Neural cell (in vitro differentiated cells): ENCODE data around the gene GSS. TPM values are rescaled to one million over a fixed set of nuclear protein-coding genes. Genes with fewer than 3 reads are reported as not detected.

Experiments used
- H2AFZ ChIP-seq: fragments of 200-600, 300-800 bp; sonication (generic), shearing (Covaris generic); 2 replicates; pipeline ENCODE4 v1.6.0; 2014; ENCODE audit warnings: low read depth, mild to moderate bottlenecking, antibody characterized with exemption, low read length, moderate library complexity
- H3F3A ChIP-seq: fragments of 200-600 bp; shearing (Covaris generic); 2 replicates; pipeline ENCODE4 v1.6.1; 2016; ENCODE audit warnings: mild to moderate bottlenecking, moderate library complexity, mixed read lengths, antibody characterized with exemption, low read length; ENCODE audit not compliant: insufficient read depth, poor library complexity, severe bottlenecking
- H3K27ac ChIP-seq: fragments of 200-600, 300-800 bp; sonication (generic), shearing (Covaris generic); 2 replicates; pipeline ENCODE4 v1.5.1; 2014; ENCODE audit warnings: mild to moderate bottlenecking, low read length, moderate library complexity
- H3K27me3 ChIP-seq: fragments of 300-800, 200-600 bp; sonication (generic), shearing (Covaris generic); 2 replicates; pipeline ENCODE4 v1.6.0; 2014; ENCODE audit warnings: mild to moderate bottlenecking, low read depth, low read length, moderate library complexity; ENCODE audit not compliant: insufficient read depth
- H3K36me3 ChIP-seq: fragments of 300-800, 200-600 bp; sonication (generic), shearing (Covaris generic); 2 replicates; pipeline ENCODE4 v1.5.1; 2014; ENCODE audit warnings: mild to moderate bottlenecking, antibody characterized with exemption, low read length, moderate library complexity; ENCODE audit not compliant: insufficient read depth
- H3K4me2 ChIP-seq: fragments of 300-800, 200-600 bp; sonication (generic), shearing (Covaris generic); 2 replicates; pipeline ENCODE4 v1.6.0; 2014; ENCODE audit warnings: mild to moderate bottlenecking, low read length
- H3K4me3 ChIP-seq: fragments of 300-800, 200-600 bp; sonication (generic), shearing (Covaris generic); 2 replicates; pipeline ENCODE4 v1.5.1; 2014; ENCODE audit warnings: mild to moderate bottlenecking, low read length, moderate library complexity
- H3K79me2 ChIP-seq: fragments of 200-600 bp; shearing (Covaris generic); replicated peaks from 2 replicates; pipeline ENCODE4 v1.6.0; 2014; ENCODE audit warnings: mild to moderate bottlenecking, low read length, moderate library complexity; ENCODE audit not compliant: insufficient read depth
- H3K9ac ChIP-seq: fragments of 300-800, 200-600 bp; sonication (generic), shearing (Covaris generic); 2 replicates; pipeline ENCODE4 v1.6.1; 2016; ENCODE audit warnings: mild to moderate bottlenecking, low read length, mixed read lengths
- H3K9me2 ChIP-seq: fragments of 200-600 bp; shearing (Covaris generic); 2 replicates; pipeline ENCODE4 v1.6.1; 2016; ENCODE audit warnings: mild to moderate bottlenecking, low read length, mixed read lengths; ENCODE audit not compliant: insufficient read depth
- H3K9me3 ChIP-seq: fragments of 200-600, 300-800 bp; sonication (generic), shearing (Covaris generic); 2 replicates; pipeline ENCODE4 v1.6.1; 2016; ENCODE audit warnings: mild to moderate bottlenecking, mixed run types, low read length, moderate library complexity, mixed read lengths
- H4K20me1 ChIP-seq: fragments of 200-600 bp; shearing (Covaris generic); 2 replicates; pipeline ENCODE4 v1.6.1; 2016; ENCODE audit warnings: mild to moderate bottlenecking, mixed run types; ENCODE audit not compliant: insufficient read depth
- CTCF ChIP-seq: fragments of 450-650 bp; IDR thresholded peaks from 2 replicates; pipeline ENCODE4 v1.5.1; 2014; ENCODE audit warnings: antibody characterized with exemption, mild to moderate bottlenecking, moderate library complexity; ENCODE audit not compliant: poor library complexity, severe bottlenecking
- EP300 ChIP-seq: fragments of 450-650 bp; conservative IDR thresholded peaks from 2 replicates; pipeline ENCODE4 v1.6.1; 2014; ENCODE audit warnings: antibody characterized with exemption, mild to moderate bottlenecking, moderate library complexity; ENCODE audit not compliant: poor library complexity, severe bottlenecking
- EZH2 ChIP-seq: fragments of 200-600, 300-800 bp; shearing (Covaris generic), sonication (generic); IDR thresholded peaks from 2 replicates; pipeline ENCODE4 v1.6.1; 2014; ENCODE audit warnings: antibody characterized with exemption, low read length, borderline replicate concordance, mild to moderate bottlenecking; ENCODE audit not compliant: insufficient read depth, poor library complexity, severe bottlenecking
- MXI1 ChIP-seq: fragments of 450-650 bp; conservative IDR thresholded peaks from 2 replicates; pipeline ENCODE4 v1.6.1; 2014; ENCODE audit warnings: antibody characterized with exemption, mild to moderate bottlenecking; ENCODE audit not compliant: poor library complexity, severe bottlenecking
- POLR2AphosphoS5 ChIP-seq: IDR thresholded peaks from 2 replicates; pipeline ENCODE4 v1.6.1; 2012
- RAD21 ChIP-seq: fragments of 450-650 bp; conservative IDR thresholded peaks from 2 replicates; pipeline ENCODE4 v1.6.1; 2014; ENCODE audit warnings: antibody characterized with exemption, mild to moderate bottlenecking, moderate library complexity
- SMC3 ChIP-seq: fragments of 450-650 bp; conservative IDR thresholded peaks from 2 replicates; pipeline ENCODE4 v1.6.1; 2014; ENCODE audit warnings: antibody characterized with exemption, mild to moderate bottlenecking, moderate library complexity; ENCODE audit not compliant: poor library complexity
- TAF1 ChIP-seq: IDR thresholded peaks from 2 replicates; pipeline ENCODE4 v1.6.1; 2012; ENCODE audit warnings: low read depth
- polyA plus RNA-seq: library from polyadenylated mRNA; depleted of rRNA; stranded (reverse); fragments of >200 nt; gene quantifications from 2 replicates; pipeline ENCODE4 v1.2.3, GENCODE V29; 2014
- TF ChIP-seq, protein P1 (sequence below): IDR thresholded peaks from 2 replicates; pipeline ENCODE4 v1.6.1; 2012; ENCODE audit warnings: borderline replicate concordance

Gene GSS
- polyA plus RNA-seq, 1 donor from 2014 or later: 173 TPM

- Histone ChIP-seq H3K9me2 (no peaks in the 10 kb centered on the region), H3K27me3 (no peaks in the 10 kb centered on the region), H3K79me2 (no peaks in the 10 kb centered on the region), H3K4me2 (no peak overlapping the region), H2AFZ (no peak overlapping the region), H3K9ac (no peak overlapping the region), H3F3A (no peaks in the 10 kb centered on the region), H3K4me3 (no peak overlapping the region), H3K27ac (no peak overlapping the region), H3K9me3 (no peaks in the 10 kb centered on the region), H3K36me3 (no peaks in the 10 kb centered on the region), H4K20me1 (no peaks in the 10 kb centered on the region)
- TF ChIP-seq EZH2 (no peak), RAD21 (no peak), SMC3 (no peak), POLR2AphosphoS5 (no peak)
Observed at GRCh38 chr20:34988191-34988540, 32.6 kb upstream of the GSS start.

DNA sequence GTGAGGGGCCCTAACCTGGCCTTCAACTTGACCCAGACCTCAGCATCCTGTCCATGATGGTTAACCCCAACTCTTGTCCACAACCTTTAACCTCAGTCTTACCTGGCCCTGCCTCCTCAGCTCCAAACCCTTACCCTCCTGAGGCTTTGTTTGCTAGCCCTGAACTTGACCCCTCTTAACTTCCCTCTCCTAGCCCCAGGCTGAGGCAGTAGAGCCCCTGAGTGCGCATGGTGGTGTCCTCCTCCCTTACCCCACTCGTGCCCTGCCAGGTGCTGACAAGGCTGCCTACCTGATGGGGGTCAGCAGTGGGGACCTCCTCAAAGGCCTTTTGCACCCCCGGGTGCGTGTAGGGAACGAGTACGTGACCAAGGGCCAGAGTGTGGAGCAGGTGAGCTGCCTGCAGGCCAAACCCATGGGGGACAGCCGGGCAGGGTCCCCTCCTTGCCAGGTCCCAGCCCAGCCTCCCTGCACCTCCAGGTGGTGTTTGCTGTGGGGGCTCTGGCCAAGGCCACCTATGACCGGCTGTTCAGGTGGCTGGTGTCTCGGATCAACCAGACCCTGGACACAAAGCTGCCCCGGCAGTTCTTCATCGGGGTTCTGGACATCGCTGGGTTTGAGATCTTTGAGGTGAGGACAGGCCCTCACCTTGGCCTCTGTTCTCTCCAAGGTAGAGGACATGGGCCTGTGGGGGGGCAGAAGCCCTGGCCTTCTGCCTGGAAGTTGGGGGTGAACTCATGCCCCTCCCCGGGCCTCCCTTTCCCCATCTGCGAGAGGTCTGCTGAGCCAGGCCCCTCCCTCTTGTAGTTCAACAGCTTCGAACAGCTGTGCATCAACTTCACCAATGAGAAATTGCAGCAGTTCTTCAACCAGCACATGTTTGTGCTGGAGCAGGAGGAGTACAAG, 31.9 kb upstream of the GSS start:
- H3K79me2 ChIP-seq: no peaks in the 10 kb centered on the region
- TF ChIP-seq EP300 (no peak), RAD21 (no peak), CTCF (no peak), EZH2 (no peak), MXI1 (no peak), SMC3 (no peak), TAF1 (no peak), POLR2AphosphoS5 (no peak)
- TF ChIP-seq, protein P1, sequence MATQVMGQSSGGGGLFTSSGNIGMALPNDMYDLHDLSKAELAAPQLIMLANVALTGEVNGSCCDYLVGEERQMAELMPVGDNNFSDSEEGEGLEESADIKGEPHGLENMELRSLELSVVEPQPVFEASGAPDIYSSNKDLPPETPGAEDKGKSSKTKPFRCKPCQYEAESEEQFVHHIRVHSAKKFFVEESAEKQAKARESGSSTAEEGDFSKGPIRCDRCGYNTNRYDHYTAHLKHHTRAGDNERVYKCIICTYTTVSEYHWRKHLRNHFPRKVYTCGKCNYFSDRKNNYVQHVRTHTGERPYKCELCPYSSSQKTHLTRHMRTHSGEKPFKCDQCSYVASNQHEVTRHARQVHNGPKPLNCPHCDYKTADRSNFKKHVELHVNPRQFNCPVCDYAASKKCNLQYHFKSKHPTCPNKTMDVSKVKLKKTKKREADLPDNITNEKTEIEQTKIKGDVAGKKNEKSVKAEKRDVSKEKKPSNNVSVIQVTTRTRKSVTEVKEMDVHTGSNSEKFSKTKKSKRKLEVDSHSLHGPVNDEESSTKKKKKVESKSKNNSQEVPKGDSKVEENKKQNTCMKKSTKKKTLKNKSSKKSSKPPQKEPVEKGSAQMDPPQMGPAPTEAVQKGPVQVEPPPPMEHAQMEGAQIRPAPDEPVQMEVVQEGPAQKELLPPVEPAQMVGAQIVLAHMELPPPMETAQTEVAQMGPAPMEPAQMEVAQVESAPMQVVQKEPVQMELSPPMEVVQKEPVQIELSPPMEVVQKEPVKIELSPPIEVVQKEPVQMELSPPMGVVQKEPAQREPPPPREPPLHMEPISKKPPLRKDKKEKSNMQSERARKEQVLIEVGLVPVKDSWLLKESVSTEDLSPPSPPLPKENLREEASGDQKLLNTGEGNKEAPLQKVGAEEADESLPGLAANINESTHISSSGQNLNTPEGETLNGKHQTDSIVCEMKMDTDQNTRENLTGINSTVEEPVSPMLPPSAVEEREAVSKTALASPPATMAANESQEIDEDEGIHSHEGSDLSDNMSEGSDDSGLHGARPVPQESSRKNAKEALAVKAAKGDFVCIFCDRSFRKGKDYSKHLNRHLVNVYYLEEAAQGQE: no peak
- no peak overlapping the region for H2AFZ ChIP-seq
- H3K9ac ChIP-seq: no peak overlapping the region
- no peaks in the 10 kb centered on the region for H3F3A ChIP-seq
- H3K27ac ChIP-seq: no peak overlapping the region
- no peak overlapping the region for H3K4me2 ChIP-seq
- no peak overlapping the region for H3K4me3 ChIP-seq
- no peaks in the 10 kb centered on the region for H3K36me3 ChIP-seq
- no peaks in the 10 kb centered on the region for H3K27me3 ChIP-seq
- no peaks in the 10 kb centered on the region for H4K20me1 ChIP-seq
- H3K9me3 ChIP-seq: no peaks in the 10 kb centered on the region
- H3K9me2 ChIP-seq: no peaks in the 10 kb centered on the region
